HG03354 (cell line): ENCODE measurements around the gene RAB4A.
"Not testable (repeated sequence)": the region's sequence is repeated elsewhere in the genome, so short reads cannot be mapped to it uniquely, and the experiment has no call there.

Source experiments
- ATAC-seq: cut with Tn5 transposase; IDR thresholded peaks from one replicate; pipeline ENCODE4 v1.9.1; 2021; ENCODE audit warnings: mild to moderate bottlenecking; ENCODE audit not compliant: unreplicated experiment, poor library complexity, severe bottlenecking

Gene RAB4A

DNA sequence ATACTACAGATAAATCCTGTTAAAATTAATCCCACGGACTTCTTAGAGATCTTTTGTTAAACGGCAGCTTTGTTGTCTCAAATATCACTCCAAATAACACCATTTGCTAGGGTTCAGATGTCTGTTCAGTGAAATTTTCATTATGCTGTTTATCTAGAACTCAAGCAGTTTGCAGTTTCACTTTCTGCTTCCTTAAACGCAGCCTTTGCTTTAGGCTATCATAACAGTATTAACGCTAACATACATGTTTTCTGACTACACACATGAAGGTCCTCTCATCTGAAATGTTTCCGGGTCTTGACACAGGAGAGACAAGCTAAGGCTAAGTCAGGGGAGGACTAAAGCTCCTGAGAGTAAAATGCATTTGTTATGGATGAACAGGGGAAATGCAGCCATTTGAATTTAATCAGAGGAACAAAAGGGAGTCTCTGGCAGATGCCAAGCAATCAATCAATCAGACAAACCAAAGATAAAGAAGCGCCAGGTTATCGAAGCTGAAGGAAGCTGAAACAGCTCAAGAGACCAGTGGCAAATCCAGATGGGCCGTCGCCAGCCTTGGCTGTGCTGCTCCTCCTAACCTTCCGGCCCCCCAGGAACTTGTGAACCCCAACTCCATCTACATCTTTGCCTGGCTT is 55.1 kb downstream of the RAB4A start:
- no peak for ATAC-seq

GRCh38 chr1:229326601-229327000 is 55.7 kb downstream of the RAB4A start:
- no peak for ATAC-seq

- not testable (repeated sequence) for ATAC-seq
Observed at GRCh38 chr1:229327765-229328164, 56.9 kb downstream of the RAB4A start.

DNA sequence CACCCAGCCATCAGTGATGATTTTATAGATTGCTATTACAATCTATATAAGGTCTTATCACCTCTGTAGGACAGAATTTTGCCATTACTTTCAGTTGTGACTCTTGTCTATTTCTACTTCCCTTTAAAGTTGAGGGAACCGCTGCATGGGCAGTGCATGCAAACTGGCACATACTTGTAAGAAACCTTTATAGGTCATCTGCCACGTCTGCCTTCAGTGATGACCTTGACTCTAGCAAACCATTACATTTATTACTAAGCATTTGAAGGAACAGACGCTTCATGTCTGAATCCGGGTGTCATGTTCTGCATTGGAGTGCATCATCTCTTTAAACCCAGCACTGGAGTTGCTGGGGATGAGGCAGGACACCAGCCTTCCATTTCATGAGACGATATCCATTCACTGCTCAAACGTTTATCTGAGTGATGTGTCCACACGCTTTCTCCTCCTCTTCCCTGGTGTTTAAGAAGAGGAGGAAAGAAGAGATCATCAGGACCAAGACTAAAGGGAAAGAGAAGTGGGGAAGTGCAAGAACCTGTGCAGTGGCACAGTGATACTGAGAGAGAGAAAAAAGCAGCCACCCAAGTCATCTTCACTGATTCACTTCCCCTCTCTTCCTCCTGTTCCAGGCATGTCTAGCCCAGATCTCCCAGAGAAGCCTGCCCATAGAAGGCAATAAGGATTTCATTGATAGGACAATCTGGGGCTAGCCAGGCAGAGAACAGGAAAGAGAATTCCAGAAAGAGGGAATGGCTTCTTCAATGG is 57.9 kb downstream of the RAB4A start:
- no peak for ATAC-seq

GRCh38 chr1:229334269-229334668 is 63.4 kb downstream of the RAB4A start:
- ATAC-seq: no peak

GRCh38 chr1:229334716-229335115 is 63.8 kb downstream of the RAB4A start:
- ATAC-seq: no peak

GRCh38 chr1:229336345-229336744 is 65.4 kb downstream of the RAB4A start:
- ATAC-seq: no peak

- no peak for ATAC-seq
Observed at GRCh38 chr1:229339086-229339485, 68.2 kb downstream of the RAB4A start.

- no peak for ATAC-seq
Observed at GRCh38 chr1:229339520-229339919, 68.6 kb downstream of the RAB4A start.

DNA sequence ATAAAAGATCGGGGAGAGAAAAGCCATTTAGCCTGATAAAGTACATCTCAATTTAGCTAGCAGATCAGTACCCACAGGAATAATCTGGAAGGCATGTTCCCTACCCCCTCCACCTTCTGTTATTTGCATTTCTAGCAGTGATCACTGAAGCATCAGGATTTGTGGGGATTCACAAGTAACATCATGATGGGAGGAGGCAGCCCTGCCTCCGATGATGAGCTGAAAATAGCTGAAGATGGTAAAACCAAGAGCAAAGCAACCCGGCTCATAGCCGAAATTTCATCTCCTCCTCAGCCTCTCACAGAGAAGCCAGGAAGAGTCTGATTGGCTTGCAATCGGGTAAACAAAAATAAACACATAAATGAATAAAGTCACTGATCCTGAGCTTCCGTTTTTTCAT is 69.6 kb downstream of the RAB4A start:
- ATAC-seq: no peak

GRCh38 chr1:229341774-229342655 is 71.1 kb downstream of the RAB4A start:
- peak; percentile 69 for ATAC-seq

GRCh38 chr1:229342656-229343569 is 72.0 kb downstream of the RAB4A start, which contains the start of gene CCSAP:
Gene CCSAP, minus strand, starts transcription at chr1:229343047. Its CDS starts 582 bp downstream, at chr1:229342465.
- peak; percentile 61 for ATAC-seq

- no peak for ATAC-seq
Observed at GRCh38 chr1:229344139-229344538, 73.2 kb downstream of the RAB4A start.

DNA sequence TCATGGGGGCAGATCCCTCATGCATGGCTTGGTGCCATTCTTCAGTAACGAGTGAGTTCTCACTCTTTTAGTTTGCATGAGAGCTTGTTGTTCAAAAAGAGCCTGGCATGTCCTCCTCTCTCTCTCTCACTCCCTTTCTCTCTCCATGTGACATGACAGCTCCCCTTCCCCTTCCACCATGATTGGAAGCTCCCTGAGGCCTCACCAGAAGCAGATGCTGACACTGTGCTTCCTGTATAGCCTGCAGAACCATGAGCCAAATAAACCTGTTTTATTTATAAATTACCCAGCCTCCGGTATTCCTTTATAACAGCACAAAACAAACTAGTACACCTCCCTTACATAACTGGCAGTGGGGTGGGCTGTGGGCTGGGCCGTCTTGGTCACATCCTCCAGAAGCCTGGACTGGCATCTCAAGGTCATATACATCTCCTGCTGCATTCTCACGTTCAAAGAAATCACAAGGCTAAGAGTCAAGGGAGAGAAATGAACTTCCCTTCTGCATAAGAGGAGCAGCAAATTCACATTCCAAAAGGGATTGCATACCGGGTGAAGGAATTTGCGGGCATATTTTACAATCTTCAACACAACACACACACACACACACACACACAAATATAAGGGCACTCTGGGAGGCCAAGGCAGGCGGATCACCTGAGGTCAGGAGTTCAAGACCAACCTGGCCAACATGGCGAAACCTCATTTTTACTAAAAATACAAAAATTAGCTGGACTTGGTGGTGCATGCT is 74.2 kb downstream of the RAB4A start:
- ATAC-seq: no peak

- ATAC-seq: no peak
Observed at GRCh38 chr1:229347528-229347927, 76.6 kb downstream of the RAB4A start.

- ATAC-seq: no peak
Observed at GRCh38 chr1:229349463-229350385, 78.8 kb downstream of the RAB4A start.

DNA sequence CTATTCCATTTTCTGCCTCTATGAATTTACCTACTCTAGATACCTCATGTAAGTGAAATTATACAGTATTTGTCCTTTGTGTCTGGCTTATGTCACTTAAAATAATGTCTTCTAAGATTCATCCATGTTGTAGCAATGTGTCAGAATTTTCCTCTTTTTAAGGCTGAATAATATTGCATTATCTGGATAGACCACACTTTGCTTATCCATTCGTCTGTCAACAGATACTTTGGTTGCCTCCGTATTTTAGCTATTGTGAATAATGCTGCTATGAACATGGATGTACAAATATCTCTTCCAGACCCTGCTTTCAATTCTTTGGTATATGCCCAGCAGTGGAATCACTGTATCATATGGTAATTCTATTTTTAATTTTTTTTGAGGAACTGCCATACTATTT is 82.1 kb downstream of the RAB4A start:
- ATAC-seq: no peak

DNA sequence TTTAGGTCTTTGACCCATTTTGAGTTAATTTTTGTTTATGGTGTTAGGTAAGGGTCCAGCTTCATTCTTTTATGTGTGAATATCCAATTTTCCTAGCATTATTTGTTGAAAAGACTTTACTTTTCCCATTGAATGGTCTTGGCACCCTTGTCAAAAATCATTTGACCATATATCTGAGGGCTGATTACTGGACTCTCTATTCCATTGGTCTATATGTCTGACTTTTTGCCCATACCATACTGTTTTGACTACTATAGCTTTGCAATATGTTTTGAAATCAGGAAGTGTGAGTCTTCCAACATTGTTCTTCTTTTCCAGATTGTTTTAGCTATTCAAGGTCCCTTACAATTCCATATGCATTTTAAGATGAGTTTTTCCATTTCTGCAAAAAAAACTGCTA is 83.3 kb downstream of the RAB4A start:
- no peak for ATAC-seq
